CD4-positive, alpha-beta T cell treated with Interleukin-6 for 4 hours (primary cell): ENCODE results near the gene ARPP21.

Experiments used
- DNase-seq: peaks from one replicate; pipeline ENCODE4 v3.0.0-alpha.2; 2020; ENCODE audit warnings: mixed read lengths

Gene ARPP21

DNA sequence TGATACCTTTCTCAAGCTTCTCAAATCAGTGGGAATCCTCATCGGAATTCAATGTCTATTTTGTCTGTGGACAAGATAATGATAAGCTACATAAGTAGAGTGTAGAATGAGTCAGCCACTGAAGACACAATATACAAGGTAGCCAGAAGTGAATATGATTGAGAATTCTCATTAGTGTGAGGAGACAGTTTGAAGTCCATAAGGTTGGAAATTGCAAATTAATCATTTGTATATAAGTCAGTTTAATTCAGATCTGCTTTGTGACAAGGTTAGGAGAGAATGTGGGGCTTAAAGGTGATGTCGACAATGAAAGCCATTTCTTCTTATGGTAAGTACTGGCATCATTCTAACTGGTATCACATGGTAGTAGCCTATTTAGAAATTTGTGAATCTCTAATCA, 4.2 kb downstream of the ARPP21 start:
- no peak for DNase-seq

DNA sequence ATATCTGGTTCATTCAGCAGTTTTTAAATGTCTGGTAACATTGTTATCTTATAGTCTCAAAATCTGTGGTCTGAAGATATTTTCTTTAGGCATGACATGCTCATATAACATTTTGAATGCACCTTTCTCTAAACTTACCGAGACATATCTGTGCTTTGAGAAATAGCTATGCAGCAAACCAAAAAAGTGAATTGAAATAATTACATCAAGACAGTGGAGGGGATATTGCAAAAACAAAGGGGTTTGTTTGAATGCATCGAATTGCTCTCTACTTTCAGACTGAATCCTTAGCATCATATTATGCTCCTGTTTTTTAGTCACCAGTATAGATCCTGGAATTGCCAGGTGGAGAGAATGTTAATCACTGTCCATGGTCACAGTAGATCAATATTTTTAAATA, 5.1 kb downstream of the ARPP21 start:
- DNase-seq = no peak

DNA sequence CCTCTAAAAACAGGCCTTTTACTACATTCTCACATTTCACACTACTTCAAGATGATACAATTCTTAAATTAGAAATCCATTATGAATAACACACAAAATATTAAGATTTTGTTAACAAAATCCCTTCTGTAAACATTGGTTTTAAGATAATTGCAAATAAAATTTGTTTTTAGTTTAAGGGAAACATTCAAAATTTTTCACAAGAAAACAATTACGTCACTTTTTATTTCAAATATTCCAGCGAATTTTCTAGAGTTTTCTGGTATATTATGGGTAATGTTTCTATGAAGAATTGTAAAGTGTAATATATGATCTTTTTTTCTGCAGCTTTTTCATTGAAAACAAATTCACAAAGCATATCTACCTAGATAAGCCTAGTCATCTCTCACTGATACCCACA, 5.9 kb downstream of the ARPP21 start:
- no peak for DNase-seq

DNA sequence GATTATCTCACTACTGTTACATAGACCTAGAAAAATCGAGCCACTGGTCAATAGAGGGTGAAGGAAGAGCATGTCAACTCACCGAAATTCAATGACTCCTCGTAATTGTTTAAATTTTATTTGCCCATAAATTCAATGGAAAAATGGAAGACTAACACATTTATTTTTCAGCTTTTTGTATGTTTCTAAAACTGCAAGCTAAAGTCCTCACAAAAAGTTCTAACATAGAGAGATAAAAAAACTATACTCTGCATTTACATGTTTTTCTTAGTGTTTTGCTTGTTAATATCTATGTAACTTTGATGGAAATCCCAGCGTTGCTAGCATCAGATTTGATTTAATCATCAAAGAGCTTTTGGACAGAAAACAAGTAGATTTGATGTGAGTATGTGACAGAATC, 6.8 kb downstream of the ARPP21 start:
- no peak for DNase-seq

DNA sequence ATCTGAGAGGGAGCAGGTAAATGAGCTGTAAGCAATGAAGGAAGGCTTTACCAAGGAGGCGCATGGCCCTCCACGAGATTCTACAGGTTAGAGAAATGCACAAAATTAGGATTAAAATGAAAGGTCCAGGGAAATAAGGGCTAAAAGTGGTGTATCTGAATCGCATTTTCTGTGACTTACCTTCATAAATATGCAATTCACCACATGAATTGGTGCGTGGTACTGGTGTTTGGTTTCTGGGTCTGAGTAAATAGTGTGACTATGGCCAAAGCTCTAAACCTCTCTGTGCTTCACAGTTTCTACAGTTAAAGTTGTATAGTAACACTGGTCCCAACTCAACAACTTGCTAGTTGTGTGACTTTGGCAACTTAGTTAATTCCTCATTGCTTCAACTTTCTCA, 8.1 kb downstream of the ARPP21 start:
- no peak for DNase-seq

DNA sequence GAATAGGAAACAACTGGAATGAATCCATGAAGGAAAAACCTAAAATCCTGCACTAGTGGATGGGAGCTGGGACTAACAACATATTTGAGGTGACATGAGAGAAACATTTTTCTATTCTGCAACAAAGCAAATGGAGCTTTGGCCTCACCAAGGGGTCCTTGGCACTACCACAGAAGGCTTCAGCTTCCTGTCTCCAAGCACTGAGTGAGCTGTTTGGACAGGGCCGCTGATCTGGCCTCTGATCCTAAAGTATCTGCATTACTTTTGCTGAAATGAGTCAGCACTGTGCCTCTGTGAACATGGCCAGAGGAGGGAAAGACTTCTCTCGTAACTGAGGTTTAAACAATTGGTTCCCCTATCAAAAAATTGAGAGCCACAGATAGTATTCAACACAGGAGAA, 9.0 kb downstream of the ARPP21 start:
- DNase-seq = no peak

DNA sequence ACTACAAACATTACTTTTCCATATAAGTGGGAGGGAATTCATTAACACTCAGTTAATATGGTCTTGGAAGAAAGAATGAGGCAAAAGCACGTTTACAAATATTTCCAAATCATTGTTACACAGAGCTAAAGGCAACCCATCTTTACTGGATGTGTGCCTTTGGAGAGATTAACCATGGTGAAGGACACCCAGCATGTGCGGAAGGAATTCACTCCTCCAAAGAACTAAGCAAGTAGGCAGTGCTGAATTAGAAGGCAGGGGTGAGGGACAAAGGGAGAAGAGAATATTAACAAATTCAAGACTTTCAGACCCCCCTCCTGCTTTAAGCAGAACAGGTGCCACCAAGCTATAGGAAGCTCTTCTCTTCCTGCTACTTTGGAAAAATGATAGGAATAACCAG, 10.1 kb downstream of the ARPP21 start:
- DNase-seq = no peak

DNA sequence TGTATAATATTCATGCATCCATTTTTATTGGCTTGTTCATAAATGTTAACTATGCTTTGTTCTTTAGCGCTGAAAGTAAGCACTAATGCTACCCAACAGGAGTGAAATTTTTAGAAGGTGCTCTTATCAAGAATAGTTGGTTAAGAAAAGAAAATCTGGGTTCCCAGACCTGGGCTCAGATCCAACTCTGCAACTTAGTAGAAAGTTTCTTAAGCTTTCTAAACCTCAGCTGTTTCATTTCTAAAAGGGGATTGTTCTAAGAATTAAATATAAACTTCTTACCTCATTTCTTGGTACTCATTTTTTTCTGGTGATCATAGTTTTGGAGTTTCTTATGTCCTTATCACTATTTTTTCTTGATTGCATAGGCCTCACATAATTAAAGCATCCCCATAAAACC, 12.1 kb downstream of the ARPP21 start:
- no peak for DNase-seq

DNA sequence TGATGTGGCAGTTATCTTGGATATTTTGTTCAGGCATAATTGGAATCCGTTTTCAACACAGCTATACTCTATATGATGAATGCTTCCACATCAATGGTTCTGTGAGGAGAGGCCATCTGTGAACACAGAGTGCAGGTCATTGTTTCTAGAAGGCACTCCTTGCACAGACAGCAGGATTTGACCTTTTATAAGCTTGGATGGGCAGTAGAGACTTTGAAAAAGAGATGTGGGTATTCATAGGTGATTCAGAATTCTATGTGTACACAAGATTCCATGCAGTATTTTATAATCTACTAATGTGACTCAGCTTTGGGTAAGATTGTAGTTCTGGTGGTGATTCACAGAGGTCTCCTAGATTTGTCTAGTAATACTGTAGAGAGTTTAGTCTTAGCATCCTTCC, 12.5 kb downstream of the ARPP21 start:
- DNase-seq = no peak

DNA sequence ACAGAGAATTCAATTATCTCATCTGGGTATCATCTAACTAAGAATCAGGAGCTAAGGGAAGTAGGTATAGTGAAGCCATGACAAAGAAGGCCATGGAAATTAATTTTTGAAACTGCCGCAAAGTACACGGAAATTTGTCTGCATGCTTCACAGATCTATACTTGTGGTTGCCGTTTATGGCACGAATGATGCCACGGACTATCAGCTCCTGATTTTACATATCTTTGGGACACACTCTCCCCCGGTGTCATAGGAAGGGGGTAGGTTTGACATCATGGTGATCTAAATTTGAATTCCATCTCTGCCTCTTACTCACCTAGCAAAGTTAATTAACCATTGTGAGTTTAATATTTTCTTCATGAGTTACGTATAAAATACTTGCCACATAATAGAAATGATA, 14.0 kb downstream of the ARPP21 start:
- DNase-seq = no peak

DNA sequence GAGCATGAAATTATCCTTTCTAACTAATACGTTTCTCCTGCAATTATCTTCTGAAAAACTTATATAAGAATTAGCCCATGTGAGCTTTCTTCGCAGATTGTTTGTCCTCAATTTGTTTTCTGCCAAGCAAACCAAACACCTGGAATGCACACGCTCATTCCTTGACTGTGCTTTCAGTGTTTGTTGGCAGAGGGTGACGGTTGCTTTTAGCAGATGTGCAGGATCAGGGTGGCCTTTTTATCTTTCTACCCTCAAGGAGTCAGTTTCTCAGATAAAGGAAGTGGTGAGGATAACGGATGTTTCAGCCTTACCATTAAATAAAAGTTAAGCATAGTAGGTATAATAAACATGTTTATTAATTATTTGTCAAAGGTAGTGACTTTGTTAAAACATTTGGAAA, 15.2 kb downstream of the ARPP21 start:
- DNase-seq = no peak

DNA sequence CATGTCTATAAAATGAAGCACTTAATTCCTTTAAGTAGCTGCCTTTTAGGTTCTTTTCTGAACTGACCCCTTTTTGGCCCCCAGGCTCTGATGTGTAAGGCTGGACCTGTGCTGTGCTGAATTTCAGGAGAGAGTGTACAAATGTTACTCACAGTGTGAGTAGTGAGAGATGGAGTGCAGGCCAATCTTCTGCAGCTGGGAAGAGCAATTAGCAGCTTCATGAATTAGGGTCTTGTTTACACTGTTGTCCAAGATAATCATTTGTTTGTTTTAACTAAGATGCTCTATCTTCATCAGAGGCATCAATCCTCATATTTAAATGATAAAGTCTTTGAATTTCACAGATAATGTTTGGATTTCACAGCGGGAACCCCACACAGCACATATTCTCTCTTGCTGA, 19.4 kb downstream of the ARPP21 start:
- no peak for DNase-seq

DNA sequence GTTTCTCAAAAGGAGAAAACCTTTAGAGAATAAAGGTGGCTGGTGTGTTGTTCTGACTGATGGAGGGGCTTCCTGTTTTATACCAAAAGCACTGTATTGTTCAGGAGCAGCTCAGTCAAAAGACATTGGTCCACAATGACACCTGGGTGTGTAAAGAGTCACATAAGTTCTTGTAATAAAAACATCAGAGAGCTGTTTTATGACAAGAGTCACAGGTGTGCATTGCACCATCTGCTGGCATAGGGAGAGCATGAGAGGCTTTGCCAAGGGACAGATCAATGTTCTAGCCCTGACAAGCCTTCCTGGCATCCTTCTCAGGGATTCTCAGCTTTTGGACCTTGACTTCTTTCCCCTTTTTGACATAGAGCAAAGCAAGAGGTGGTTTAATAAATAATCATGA, 20.4 kb downstream of the ARPP21 start:
- DNase-seq = no peak

DNA sequence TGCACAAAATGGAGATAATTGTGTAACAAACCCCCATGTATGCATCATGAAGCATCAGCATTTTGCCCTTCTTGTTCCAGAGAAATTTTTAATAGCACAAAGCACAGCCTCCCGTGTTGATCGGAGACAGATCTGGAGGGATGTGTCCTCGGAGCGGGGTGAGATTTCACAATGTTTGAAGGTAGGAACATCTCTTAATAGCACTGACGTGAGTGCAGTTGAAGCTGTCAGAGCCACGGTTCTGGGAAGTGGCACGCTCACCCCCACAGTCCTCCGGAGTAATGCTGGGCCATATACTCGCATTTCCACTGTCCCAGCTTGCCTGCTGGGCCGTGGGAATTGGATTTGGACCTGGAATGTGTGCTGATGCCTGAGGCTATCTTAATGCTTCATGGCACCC, 24.1 kb downstream of the ARPP21 start:
- no peak for DNase-seq

DNA sequence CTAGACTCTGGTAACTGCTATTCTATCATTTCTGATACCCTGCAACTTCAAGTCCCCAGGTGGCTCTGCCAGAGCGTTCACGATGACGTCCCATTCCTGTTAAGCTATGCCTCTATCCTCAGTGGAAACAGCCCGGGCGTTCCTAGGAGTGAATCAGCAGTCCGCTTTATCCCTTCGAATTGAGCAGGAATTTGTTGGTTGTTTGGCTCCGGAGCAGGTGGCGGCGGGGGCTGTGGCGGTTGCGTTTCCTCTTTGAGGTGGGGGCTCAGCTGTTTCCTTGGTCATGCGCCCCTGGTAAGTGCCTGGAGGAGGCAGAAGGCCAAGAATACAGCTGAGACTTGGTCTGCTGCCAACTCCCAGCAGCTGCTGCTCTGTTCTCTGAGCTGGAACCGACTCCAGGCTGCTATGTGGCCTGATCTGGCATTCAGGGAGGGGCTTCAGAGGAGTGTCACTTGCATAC, 25.2 kb downstream of the ARPP21 start:
- no peak for DNase-seq

DNA sequence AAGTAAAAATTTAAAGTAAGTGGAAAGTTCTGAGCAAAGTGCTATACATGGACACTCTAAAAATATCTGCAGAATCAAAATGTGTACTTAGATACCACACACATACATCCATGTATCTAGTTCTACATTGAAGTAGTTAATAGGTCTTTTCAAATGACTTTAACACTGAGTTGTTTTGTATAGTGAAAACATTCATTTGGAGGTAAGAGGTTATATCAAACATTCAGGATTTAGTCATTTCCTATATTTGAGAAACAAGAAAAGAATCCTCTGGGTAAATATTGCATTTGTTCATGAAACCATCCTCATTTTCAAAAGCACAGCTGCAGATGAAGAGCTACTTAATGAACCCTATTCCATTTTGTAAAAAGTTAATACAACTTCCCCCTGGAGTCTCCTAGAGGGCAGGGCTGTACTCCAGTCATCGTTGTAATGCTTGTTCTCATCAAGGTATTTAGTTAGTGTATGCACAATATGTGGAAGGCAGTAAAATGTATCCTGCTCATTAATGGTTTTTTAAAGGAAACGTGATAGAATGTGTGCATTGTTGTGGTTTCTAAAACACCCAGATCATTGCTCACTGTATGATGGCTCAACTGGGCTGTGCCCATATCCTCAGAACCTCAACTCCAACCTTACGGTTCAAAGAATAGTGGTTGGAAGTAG, 26.2 kb downstream of the ARPP21 start:
- no peak for DNase-seq

DNA sequence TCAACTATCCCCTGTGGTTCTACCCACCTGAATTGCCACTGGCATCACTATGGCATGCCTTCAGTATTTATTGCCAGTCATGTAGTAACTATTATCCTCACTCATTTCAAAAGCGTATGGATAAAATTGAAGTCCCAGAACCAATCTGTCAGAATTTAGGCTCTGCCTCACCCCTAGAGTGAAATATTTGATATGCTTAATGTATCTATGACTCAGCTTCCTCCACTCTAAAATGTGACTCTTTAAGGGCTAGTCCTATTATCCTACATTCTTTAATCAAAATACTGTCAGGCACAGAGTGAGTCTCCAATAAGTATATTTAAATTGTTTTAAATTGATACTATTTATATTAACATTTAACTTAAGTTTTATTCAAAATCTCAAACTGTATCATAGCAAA, 27.6 kb downstream of the ARPP21 start:
- DNase-seq = no peak

DNA sequence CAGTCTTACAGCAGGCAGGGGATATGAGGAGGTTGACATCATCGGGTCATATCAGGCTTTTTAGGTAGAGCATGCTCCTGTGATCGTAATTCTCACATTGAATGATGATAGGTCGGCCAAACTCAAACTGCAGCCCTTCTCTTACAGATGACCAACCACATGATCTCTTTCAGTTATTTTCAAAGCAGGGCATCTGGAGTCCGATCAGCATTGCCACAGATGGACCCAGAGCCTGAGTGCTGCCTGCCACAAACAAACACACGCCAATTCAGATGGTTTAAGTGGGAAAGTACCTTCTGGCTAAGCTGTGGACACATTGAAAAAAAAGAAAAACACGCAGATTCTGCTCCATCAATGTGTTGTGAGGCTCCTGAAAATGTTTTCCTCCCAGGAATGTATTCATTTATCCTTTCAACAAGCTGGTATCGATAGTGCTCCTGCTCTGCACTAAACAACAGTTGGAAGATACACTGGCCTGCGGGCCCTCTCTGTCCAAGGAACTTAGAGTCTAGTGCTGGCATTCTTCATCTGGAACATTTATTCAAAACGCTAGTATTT, 31.2 kb downstream of the ARPP21 start:
- no peak for DNase-seq

DNA sequence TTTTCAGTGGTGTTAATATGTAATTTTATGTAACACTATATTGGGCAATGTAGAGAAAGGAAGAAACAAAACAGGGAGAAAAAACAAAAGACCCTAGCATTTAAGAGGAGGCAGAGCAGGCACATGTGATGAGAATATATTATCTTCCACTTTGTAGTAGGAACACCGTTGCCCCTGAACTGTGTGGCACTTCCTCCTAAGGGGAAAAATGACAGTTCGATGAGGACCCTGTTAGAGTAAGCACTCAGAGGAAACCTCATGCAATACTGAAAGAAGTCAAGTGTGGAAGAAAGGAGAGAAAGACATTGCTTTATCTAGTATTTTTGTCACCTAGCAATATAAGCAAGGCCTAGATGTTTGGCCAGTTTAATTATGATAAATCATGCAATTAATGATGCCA, 32.2 kb downstream of the ARPP21 start:
- DNase-seq = no peak

DNA sequence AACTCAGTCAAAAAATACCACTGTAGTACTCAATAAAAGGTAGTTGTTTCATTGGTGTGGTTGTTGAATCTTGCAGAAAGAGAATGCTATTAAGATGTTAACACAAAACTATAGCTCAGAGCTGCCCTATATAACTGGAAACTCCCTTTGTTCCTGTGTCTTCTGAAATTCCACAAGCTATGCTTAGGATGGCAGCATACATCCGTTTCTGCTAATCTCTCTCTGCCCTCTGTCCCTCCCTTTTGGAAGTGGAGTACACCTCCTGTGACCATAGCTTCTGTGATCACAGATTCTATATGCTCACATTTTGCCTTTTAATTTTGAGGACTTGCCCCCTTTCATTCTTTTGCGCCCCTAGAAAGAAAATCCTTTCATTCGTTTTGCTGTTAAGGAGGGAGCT, 33.7 kb downstream of the ARPP21 start:
- no peak for DNase-seq

DNA sequence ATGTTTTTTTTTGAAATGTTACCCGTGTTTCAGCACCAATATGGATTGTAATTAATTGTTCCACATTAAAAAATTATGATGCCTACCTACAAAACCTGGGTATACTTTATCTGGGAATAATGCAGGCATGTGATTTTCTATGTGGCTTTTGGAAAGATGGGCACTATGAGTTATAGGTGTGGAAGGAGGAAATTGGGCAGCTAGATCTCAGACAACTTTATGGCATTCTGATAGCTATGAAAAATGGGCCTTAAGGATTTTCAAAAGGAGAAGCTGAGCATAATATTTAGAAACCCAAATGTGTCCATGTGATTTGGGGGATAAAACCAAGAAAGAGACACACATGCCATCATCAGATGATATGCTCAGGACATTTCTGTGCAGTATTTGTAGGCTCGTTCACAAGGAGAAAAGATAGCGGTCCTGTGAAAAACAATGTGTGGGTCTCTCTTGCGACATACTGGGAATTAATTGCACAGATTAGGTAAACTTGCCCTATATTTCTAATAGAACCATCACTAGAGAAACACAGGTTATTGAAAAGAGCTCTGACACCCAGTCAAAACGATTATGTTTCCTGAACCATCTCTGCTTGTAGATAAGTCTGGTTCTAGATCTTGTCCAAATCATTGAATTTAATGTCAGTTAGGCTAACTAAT, 35.3 kb downstream of the ARPP21 start:
- no peak for DNase-seq

DNA sequence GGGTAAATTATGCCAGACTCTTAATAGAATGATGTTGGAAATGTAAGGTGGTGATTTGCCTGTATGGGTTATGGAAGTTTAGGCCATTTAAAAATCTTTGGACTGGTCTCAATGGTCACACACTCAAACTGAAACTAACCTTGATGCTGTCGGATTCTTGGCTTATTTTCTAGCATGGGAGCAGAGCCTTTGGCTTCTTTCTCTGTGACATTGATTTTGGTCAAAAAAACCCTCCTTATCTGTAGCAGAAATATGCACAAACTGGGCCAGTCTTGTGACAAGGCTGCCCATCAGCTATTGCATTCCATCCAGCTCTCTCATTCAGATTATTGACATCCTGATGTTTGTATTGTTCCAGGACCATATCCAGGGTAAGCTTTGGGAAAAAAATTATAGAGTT, 35.9 kb downstream of the ARPP21 start:
- DNase-seq = no peak

DNA sequence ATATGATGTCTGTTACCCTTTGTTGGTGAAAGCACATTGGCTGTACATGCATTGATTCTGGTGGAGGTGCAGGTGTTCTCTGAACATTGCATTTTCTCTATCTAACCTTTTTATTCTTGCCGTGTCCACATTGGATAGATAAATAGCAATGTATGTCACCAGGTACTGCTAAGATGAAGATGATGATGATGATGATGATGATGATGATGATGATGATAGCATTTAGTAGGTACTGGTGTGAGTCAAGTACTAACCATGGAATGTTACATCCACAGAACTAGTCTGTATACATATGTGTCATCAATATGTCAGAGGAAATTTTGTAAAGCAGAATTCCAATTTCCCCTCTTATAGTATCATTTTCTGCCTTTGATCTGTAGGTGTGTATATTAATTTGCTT, 36.3 kb downstream of the ARPP21 start:
- DNase-seq = no peak

DNA sequence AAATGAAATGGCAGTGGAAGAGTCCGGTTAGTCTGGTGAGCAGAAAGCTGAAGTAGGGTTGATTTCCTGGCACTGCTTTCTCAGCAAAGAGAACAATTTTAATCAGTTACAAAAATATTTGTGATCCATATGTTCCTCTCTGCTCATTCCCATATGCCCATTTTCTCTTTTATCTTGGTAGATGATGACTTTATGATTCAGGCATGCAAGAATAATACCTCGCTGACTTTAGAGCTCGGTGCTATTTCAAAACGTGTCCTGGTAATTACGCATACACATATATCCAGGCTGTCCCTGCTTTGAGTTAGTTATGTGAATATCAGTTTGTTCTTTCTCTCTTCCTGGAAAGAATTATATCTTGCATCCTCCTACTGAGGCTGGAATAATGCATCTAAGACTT, 38.5 kb downstream of the ARPP21 start:
- no peak for DNase-seq

DNA sequence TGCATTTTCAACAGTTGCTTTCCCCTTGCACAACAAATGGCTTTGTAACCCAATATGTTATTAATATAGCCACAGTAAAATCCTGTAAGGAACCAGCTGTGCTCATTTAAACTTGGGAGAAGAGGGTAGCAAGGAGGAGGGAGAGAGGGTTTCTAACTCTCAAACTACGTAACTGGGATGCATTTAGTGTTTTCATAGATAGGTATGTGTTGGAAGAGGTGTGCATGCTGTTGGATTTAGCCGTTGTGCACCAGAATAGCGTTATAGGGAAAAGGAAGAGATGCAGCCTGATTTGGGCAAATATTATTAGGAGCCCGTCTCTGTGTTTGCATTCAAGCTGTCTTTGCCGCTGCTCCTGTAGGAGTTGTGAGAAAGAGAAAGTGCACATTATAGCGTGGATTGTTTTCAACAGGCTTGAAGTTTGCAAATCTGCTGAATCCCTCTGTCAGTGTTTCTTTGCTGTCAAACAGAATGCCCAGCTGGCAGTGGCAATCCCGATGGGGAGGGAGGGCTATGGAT, 39.4 kb downstream of the ARPP21 start:
- no peak for DNase-seq
